AG09319 (cell line): ENCODE measurements around the gene BCL2L13.

ENCODE experiments used
- DNase-seq: peaks from one replicate; pipeline ENCODE4 v3.0.0-alpha.2; 2010; ENCODE audit warnings: low read depth; ENCODE audit errors: extremely low read depth
- TF ChIP-seq, protein P1 (sequence below): IDR thresholded peaks from 2 replicates; pipeline ENCODE4 v1.5.1; 2011; ENCODE audit warnings: low read depth, mild to moderate bottlenecking, inconsistent platforms, low read length, moderate library complexity

BCL2L13 gene

DNA sequence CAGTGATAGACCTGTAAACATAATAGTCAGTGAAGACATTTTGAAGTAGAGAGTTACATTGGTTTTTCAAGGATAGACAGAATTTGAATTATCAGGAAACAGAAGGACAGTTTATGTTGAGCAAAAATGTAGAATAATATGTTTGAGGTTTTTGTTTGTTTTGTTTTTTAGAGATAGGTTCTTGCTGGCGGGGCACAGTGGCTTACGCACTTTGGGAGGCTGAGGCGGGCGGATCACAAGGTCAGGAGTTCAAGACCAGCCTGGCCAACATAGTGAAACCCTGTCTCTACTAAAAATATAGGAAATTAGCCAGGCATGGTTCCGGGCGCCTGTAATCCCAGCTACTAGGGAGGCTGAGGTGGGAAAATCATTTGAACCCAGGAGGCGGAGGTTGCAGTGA, 35.6 kb downstream of the BCL2L13 start:
- TF ChIP-seq, protein P1, sequence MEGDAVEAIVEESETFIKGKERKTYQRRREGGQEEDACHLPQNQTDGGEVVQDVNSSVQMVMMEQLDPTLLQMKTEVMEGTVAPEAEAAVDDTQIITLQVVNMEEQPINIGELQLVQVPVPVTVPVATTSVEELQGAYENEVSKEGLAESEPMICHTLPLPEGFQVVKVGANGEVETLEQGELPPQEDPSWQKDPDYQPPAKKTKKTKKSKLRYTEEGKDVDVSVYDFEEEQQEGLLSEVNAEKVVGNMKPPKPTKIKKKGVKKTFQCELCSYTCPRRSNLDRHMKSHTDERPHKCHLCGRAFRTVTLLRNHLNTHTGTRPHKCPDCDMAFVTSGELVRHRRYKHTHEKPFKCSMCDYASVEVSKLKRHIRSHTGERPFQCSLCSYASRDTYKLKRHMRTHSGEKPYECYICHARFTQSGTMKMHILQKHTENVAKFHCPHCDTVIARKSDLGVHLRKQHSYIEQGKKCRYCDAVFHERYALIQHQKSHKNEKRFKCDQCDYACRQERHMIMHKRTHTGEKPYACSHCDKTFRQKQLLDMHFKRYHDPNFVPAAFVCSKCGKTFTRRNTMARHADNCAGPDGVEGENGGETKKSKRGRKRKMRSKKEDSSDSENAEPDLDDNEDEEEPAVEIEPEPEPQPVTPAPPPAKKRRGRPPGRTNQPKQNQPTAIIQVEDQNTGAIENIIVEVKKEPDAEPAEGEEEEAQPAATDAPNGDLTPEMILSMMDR = no peak
- no peak for DNase-seq

DNA sequence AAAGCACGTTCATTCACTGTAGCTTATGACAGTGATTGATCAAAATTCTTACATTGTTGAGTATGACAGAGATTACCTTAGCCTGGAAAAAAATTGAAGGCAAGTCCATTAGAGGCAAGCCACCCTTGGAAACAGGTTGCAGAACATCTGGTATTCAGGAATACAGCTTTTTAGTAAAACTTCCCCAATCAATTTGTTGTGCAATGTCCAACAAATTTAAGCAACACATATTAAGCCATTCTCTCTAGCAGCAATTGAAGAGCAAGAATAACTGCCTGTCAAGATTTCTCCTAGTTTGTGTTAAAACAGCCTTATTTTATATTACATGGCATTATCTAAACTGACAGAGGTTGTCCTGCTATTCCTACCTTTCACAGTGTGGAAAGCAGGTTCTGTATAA, 37.0 kb downstream of the BCL2L13 start:
- TF ChIP-seq, protein P1 = no peak
- no peak for DNase-seq

DNA sequence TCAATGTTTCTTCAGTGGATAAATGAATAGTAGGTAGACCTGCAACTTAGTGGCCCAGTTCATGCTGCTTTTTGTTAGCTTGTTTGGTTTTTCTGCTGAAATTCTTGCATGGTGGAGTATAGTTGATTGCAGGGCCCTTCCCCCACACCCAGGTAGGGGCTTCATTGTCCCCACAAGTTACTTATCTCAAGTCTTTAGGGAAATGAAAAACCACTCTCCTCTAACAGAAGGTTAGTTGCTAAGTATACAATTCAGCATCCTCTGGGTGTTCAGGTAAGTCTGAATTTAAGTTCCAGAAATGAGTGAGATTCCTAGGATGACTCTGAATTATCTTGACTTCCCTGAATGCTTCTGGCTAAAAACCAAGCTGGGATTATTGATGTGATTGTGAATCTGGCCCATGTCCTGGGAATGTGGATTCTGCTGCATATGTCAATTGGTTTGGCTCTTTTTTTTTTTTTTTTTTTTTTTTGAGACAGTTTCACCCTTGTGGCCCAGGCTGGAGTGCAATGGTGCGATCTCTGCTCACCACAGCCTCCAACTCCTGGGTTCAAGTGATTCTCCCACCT, 40.3 kb downstream of the BCL2L13 start:
- no peak for DNase-seq
- TF ChIP-seq, protein P1 = no peak

DNA sequence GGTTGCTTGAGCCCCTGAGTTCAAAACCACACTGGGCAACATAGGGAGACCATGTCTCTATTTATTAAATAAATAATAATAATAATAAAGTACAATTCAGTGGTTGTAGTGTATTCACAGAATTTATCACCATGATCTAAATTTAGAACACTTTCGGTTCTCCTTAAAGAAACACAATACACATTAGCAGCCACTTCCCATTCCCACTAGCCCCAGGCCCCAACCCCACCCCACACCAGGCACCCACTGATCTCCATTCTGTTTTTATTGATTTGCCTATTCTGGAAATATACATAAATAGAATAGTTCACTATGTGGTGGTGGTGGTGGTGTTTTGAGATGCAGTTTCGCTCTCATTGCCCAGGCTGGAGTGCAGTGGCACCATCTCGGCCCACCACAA, 45.7 kb downstream of the BCL2L13 start:
- DNase-seq = no peak

DNA sequence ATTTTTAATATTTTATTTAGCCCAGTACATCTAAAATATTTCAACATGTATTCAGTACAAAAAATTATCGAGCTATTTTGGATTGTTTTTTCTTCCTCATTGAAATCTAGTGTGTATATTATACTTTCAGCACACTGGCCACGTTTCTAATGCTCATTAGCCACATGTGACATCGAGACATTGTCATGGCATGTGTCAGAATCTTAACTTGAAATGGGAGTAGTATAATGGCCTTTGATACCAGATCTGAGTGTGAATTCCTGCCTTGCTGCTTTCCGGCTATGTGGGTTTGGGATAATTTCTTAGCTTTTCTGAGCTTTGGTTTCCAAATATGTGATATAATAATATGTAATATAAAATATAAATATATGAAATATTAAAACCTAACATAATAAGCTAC, 54.3 kb downstream of the BCL2L13 start:
- no peak for DNase-seq
- TF ChIP-seq, protein P1 = no peak

More for the DNA sequence above, 45.7 kb downstream of the BCL2L13 start:
- TF ChIP-seq, protein P1 = no peak

DNA sequence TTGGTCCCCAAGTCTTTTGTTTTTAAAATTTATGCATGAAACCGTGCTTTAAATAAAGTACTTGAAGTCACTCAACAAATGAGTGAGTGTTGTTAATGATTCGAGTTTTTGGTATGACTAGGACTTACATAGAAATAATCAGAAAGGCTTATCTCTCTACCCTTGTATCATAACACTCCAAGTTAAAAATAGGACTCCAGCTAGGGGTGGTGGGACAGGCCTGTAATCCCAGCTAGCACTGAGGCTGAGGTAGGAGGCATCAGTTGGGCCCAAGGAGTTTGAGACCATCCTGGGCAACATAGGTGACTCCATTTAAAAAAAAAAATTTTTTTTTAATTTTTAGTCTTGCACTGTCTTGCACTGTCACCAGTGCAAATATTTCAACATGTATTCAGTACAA, 55.6 kb downstream of the BCL2L13 start:
- DNase-seq = no peak
- TF ChIP-seq, protein P1 = no peak

DNA sequence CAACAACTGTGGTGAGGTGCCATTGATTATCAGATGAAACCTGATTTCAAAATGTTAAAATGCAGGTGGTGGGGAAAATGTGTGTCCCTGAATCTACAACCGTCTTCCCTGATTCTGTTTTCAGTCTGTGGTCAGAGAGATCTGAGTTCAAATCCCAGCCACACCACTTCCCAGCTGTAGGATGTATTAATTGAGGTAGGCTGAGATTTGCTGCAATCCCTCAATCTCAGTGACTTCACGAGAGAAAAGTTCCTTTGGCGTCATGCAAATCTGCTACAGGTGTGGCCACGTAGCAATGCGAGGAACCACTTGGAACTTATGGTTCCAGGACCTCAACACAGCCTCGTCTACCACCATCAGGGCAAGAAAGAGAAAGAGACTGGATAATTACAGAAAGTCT, 56.2 kb downstream of the BCL2L13 start:
- TF ChIP-seq, protein P1 = no peak
- no peak for DNase-seq
